Measurements from ENCODE around the gene TSSK3. TPM values are rescaled to one million over a fixed set of nuclear protein-coding genes. Genes with fewer than 3 reads are reported as not detected.

The TSSK3 gene
- total and polyA plus RNA-seq, 2 experiments from 2014 or later, result not detected

DNA sequence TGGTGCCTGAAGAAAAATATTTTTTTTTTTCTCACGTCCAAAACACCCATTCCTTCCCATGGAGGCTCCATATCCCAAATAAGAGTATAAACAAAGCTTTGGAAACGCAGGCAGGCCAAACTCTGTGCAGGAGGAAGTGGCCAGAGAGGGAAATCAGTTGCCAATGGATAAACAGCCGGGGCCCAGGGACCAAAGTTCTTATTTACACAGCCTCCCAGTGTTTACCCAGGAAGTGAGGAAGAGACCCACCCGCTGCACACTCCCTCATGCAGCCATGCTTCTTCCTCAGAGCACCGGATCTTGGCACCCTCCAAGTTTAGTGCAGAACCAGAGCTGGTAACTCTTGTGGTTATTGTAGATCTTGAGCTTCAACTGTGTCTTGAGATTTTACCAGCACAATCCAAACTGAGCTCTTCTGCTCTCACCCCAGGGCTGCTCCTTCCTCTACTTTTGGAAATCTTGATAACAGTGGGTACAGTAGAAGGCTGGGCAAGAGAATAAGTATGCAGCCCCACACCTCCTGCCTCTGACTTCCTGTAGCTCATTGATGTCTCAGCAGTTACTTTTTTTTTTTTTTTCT, 40.5 kb upstream of the TSSK3 start (continued):
- TF ChIP-seq, protein P1, sequence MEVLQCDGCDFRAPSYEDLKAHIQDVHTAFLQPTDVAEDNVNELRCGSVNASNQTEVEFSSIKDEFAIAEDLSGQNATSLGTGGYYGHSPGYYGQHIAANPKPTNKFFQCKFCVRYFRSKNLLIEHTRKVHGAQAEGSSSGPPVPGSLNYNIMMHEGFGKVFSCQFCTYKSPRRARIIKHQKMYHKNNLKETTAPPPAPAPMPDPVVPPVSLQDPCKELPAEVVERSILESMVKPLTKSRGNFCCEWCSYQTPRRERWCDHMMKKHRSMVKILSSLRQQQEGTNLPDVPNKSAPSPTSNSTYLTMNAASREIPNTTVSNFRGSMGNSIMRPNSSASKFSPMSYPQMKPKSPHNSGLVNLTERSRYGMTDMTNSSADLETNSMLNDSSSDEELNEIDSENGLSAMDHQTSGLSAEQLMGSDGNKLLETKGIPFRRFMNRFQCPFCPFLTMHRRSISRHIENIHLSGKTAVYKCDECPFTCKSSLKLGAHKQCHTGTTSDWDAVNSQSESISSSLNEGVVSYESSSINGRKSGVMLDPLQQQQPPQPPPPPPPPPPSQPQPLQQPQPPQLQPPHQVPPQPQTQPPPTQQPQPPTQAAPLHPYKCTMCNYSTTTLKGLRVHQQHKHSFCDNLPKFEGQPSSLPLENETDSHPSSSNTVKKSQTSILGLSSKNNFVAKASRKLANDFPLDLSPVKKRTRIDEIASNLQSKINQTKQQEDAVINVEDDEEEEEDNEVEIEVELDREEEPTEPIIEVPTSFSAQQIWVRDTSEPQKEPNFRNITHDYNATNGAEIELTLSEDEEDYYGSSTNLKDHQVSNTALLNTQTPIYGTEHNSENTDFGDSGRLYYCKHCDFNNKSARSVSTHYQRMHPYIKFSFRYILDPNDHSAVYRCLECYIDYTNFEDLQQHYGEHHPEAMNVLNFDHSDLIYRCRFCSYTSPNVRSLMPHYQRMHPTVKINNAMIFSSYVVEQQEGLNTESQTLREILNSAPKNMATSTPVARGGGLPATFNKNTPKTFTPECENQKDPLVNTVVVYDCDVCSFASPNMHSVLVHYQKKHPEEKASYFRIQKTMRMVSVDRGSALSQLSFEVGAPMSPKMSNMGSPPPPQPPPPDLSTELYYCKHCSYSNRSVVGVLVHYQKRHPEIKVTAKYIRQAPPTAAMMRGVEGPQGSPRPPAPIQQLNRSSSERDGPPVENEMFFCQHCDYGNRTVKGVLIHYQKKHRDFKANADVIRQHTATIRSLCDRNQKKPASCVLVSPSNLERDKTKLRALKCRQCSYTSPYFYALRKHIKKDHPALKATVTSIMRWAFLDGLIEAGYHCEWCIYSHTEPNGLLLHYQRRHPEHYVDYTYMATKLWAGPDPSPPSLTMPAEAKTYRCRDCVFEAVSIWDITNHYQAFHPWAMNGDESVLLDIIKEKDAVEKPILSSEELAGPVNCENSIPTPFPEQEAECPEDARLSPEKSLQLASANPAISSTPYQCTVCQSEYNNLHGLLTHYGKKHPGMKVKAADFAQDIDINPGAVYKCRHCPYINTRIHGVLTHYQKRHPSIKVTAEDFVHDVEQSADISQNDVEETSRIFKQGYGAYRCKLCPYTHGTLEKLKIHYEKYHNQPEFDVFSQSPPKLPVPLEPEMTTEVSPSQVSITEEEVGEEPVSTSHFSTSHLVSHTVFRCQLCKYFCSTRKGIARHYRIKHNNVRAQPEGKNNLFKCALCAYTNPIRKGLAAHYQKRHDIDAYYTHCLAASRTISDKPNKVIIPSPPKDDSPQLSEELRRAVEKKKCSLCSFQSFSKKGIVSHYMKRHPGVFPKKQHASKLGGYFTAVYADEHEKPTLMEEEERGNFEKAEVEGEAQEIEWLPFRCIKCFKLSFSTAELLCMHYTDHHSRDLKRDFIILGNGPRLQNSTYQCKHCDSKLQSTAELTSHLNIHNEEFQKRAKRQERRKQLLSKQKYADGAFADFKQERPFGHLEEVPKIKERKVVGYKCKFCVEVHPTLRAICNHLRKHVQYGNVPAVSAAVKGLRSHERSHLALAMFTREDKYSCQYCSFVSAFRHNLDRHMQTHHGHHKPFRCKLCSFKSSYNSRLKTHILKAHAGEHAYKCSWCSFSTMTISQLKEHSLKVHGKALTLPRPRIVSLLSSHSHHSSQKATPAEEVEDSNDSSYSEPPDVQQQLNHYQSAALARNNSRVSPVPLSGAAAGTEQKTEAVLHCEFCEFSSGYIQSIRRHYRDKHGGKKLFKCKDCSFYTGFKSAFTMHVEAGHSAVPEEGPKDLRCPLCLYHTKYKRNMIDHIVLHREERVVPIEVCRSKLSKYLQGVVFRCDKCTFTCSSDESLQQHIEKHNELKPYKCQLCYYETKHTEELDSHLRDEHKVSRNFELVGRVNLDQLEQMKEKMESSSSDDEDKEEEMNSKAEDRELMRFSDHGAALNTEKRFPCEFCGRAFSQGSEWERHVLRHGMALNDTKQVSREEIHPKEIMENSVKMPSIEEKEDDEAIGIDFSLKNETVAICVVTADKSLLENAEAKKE (CRISPR knock-in tag; IDR thresholded peaks at IDR 0.05), result no peak
- TF ChIP-seq, protein P2, sequence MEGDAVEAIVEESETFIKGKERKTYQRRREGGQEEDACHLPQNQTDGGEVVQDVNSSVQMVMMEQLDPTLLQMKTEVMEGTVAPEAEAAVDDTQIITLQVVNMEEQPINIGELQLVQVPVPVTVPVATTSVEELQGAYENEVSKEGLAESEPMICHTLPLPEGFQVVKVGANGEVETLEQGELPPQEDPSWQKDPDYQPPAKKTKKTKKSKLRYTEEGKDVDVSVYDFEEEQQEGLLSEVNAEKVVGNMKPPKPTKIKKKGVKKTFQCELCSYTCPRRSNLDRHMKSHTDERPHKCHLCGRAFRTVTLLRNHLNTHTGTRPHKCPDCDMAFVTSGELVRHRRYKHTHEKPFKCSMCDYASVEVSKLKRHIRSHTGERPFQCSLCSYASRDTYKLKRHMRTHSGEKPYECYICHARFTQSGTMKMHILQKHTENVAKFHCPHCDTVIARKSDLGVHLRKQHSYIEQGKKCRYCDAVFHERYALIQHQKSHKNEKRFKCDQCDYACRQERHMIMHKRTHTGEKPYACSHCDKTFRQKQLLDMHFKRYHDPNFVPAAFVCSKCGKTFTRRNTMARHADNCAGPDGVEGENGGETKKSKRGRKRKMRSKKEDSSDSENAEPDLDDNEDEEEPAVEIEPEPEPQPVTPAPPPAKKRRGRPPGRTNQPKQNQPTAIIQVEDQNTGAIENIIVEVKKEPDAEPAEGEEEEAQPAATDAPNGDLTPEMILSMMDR (conservative IDR thresholded peaks at IDR 0.05; ENCODE audit: low read depth in 2 of 2), result no peak

DNA sequence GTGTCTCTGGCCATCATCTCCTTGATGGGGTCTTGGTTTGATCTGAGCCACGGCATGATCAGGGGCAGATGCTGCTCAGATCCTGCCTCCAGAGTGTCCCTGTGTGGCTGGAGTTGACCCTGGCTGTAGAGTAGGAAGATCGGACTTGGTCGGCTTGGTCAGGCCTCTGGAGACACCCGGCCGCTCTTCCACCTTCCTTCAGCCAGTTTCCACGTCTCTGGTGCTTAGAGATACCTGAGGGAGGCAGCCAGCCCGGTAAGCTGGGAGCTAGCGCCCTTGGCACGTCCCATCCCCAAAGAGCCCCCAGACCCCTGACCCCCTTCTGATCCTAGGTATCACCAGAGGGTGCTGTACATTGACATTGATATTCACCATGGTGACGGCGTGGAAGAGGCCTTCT, 35.1 kb upstream of the TSSK3 start:
- H3K36me3 Mint-ChIP-seq (ENCODE audit: low read depth), result peaks cover 67% of the 10 kb centered on the region
- H3K27me3 Mint-ChIP-seq (ENCODE audit: insufficient read depth, low read depth, poor library complexity), result peaks cover 18% of the 10 kb centered on the region
- H3K36me3 ChIP-seq (ENCODE audit: insufficient read depth), result peaks cover 12% of the 10 kb centered on the region
- peaks cover 14% of the 10 kb centered on the region; the same call in 1 of the 2 replicates for H4K20me1 ChIP-seq (replicated peaks; ENCODE audit: insufficient read depth)
- no peak overlapping the region for H3K27ac Mint-ChIP-seq
- H2AFZ ChIP-seq, result no peak overlapping the region
- H3K27ac ChIP-seq (ENCODE audit: low read depth), result no peak overlapping the region
- no peaks in the 10 kb centered on the region for H3K9me3 Mint-ChIP-seq
- no peaks in the 10 kb centered on the region for H3K27me3 ChIP-seq (ENCODE audit: insufficient read depth)
- DNase-seq (ENCODE audit: low spot score) (no peak), ATAC-seq (no peak)
- peaks cover 10% of the 10 kb centered on the region for H3K4me1 Mint-ChIP-seq
- H3K4me3 ChIP-seq, result no peak overlapping the region
- no peak overlapping the region for H3K4me2 ChIP-seq
- H3K4me1 ChIP-seq (ENCODE audit: insufficient read depth), result no peaks in the 10 kb centered on the region; the same call in 1 of the 2 replicates
- H3K79me2 ChIP-seq (replicated peaks; ENCODE audit: insufficient read depth), result 0 out of 2 replicates have a peak, but pooled peaks cover 4% of the 10 kb centered on the region
- peaks cover 10% of the 10 kb centered on the region; the same call in 1 of the 2 replicates for H3F3A ChIP-seq (replicated peaks; ENCODE audit: low read depth)
- H3K9me2 ChIP-seq (ENCODE audit: insufficient read depth), result no peaks in the 10 kb centered on the region
- H3K4me3 Mint-ChIP-seq, result no peak overlapping the region
- TF ChIP-seq, protein P3, sequence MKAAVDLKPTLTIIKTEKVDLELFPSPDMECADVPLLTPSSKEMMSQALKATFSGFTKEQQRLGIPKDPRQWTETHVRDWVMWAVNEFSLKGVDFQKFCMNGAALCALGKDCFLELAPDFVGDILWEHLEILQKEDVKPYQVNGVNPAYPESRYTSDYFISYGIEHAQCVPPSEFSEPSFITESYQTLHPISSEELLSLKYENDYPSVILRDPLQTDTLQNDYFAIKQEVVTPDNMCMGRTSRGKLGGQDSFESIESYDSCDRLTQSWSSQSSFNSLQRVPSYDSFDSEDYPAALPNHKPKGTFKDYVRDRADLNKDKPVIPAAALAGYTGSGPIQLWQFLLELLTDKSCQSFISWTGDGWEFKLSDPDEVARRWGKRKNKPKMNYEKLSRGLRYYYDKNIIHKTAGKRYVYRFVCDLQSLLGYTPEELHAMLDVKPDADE (IDR thresholded peaks at IDR 0.05), result no peak
- no peak for TF ChIP-seq EZH2phosphoT487 (IDR thresholded peaks at IDR 0.05; ENCODE audit: unreplicated experiment)
- no peak for TF ChIP-seq STAT1 (IDR thresholded peaks at IDR 0.05; ENCODE audit: unreplicated experiment)
- TF ChIP-seq, protein P1 (CRISPR knock-in tag; IDR thresholded peaks at IDR 0.05), result no peak
